WTC11 (cell line): ENCODE data around the gene PRPF8. TPM values are rescaled to one million over a fixed set of nuclear protein-coding genes. Genes with fewer than 3 reads are reported as not detected.

Experiments used
- CREB1 ChIP-seq: sonication (generic); formaldehyde crosslinking; IDR thresholded peaks from 2 replicates; pipeline ENCODE4 v1.8.0; 2023; ENCODE audit warnings: mild to moderate bottlenecking, missing genetic modification reagents
- CREM ChIP-seq: sonication (generic); formaldehyde crosslinking; IDR thresholded peaks from 2 replicates; pipeline ENCODE4 v1.8.1; 2022; ENCODE audit warnings: mild to moderate bottlenecking, missing genetic modification reagents, moderate library complexity
- ELF4 ChIP-seq: sonication (generic); formaldehyde crosslinking; IDR thresholded peaks from 2 replicates; pipeline ENCODE4 v1.8.1; 2022; ENCODE audit warnings: low read depth, mild to moderate bottlenecking, moderate library complexity, missing genetic modification reagents
- FOXP1 ChIP-seq: sonication (generic); formaldehyde crosslinking; IDR thresholded peaks from 2 replicates; pipeline ENCODE4 v1.8.0; 2022; ENCODE audit warnings: missing genetic modification reagents, mild to moderate bottlenecking, moderate library complexity, borderline replicate concordance
- JAZF1 ChIP-seq: fragments of 250-450 bp; sonication (Bioruptor Pico); IDR thresholded peaks from 2 replicates; pipeline ENCODE4 v1.9.0; 2021; ENCODE audit warnings: moderate library complexity, mild to moderate bottlenecking, inconsistent platforms
- JUN ChIP-seq: sonication (generic); formaldehyde crosslinking; IDR thresholded peaks from 2 replicates; pipeline ENCODE4 v1.8.0; 2023; ENCODE audit warnings: mild to moderate bottlenecking, missing genetic modification reagents
- NFE2L1 ChIP-seq: sonication (generic); formaldehyde crosslinking; IDR thresholded peaks from 2 replicates; pipeline ENCODE4 v1.8.1; 2023; ENCODE audit warnings: missing genetic modification reagents
- NFYB ChIP-seq: sonication (generic); formaldehyde crosslinking; conservative IDR thresholded peaks from 2 replicates; pipeline ENCODE4 v1.8.0; 2022; ENCODE audit warnings: low read depth, missing genetic modification reagents
- SMAD3 ChIP-seq: sonication (generic); formaldehyde crosslinking; IDR thresholded peaks from 2 replicates; pipeline ENCODE4 v1.8.0; 2022; ENCODE audit warnings: missing genetic modification reagents, mild to moderate bottlenecking, borderline replicate concordance
- SP1 ChIP-seq: sonication (generic); formaldehyde crosslinking; conservative IDR thresholded peaks from 2 replicates; pipeline ENCODE4 v1.8.1; 2022; ENCODE audit warnings: missing genetic modification reagents
- ZNF263 ChIP-seq: sonication (generic); formaldehyde crosslinking; IDR thresholded peaks from 2 replicates; pipeline ENCODE4 v1.8.1; 2022; ENCODE audit warnings: low read depth, mild to moderate bottlenecking, moderate library complexity, missing genetic modification reagents
- ZNF396 ChIP-seq: fragments of 250-450 bp; sonication (Bioruptor Pico); IDR thresholded peaks from 2 replicates; pipeline ENCODE4 v1.8.0; 2021; ENCODE audit warnings: mild to moderate bottlenecking, moderate library complexity, borderline replicate concordance
- ZNF671 ChIP-seq: fragments of 250-450 bp; sonication (Bioruptor Pico); IDR thresholded peaks from 2 replicates; pipeline ENCODE4 v1.8.0; 2021; ENCODE audit warnings: mild to moderate bottlenecking
- total RNA-seq: library from RNA; stranded (reverse); gene quantifications from 3 replicates; pipeline ENCODE4 v1.2.3, GENCODE V29; 2021
- TF ChIP-seq, protein P1 (sequence below): sonication (generic); formaldehyde crosslinking; IDR thresholded peaks from 2 replicates; pipeline ENCODE4 v1.8.1; 2022; ENCODE audit warnings: missing genetic modification reagents, borderline replicate concordance
- TF ChIP-seq, protein P2 (sequence below): fragments of 250-450 bp; sonication (Bioruptor Pico); conservative IDR thresholded peaks from 2 replicates; pipeline ENCODE4 v1.9.0; 2021; ENCODE audit warnings: mild to moderate bottlenecking
- TF ChIP-seq, protein P3 (sequence below): fragments of 250-450 bp; sonication (Bioruptor Pico); IDR thresholded peaks from 2 replicates; pipeline ENCODE4 v1.9.0; 2021; ENCODE audit warnings: mild to moderate bottlenecking, borderline replicate concordance
- TF ChIP-seq, protein P4 (sequence below): fragments of 250-450 bp; sonication (Bioruptor Pico); IDR thresholded peaks from 2 replicates; pipeline ENCODE4 v1.9.0; 2021; ENCODE audit warnings: mild to moderate bottlenecking
- TF ChIP-seq, protein P5 (sequence below): sonication (generic); formaldehyde crosslinking; IDR thresholded peaks from 2 replicates; pipeline ENCODE4 v1.8.1; 2023; ENCODE audit warnings: mild to moderate bottlenecking, missing genetic modification reagents, moderate library complexity
- TF ChIP-seq, protein P6 (sequence below): sonication (generic); formaldehyde crosslinking; IDR thresholded peaks from 2 replicates; pipeline ENCODE4 v1.8.1; 2022; ENCODE audit warnings: low read depth, mild to moderate bottlenecking, moderate library complexity, missing genetic modification reagents, borderline replicate concordance
- TF ChIP-seq, protein P7 (sequence below): sonication (generic); formaldehyde crosslinking; IDR thresholded peaks from 2 replicates; pipeline ENCODE4 v1.8.1; 2023; ENCODE audit warnings: mild to moderate bottlenecking, missing genetic modification reagents, moderate library complexity
- TF ChIP-seq, protein P8 (sequence below): sonication (generic); formaldehyde crosslinking; IDR thresholded peaks from 2 replicates; pipeline ENCODE4 v1.8.1; 2023; ENCODE audit warnings: mild to moderate bottlenecking, missing genetic modification reagents, borderline replicate concordance

Gene PRPF8
- total RNA-seq, 1 experiment from 2014 or later: 388 TPM

DNA sequence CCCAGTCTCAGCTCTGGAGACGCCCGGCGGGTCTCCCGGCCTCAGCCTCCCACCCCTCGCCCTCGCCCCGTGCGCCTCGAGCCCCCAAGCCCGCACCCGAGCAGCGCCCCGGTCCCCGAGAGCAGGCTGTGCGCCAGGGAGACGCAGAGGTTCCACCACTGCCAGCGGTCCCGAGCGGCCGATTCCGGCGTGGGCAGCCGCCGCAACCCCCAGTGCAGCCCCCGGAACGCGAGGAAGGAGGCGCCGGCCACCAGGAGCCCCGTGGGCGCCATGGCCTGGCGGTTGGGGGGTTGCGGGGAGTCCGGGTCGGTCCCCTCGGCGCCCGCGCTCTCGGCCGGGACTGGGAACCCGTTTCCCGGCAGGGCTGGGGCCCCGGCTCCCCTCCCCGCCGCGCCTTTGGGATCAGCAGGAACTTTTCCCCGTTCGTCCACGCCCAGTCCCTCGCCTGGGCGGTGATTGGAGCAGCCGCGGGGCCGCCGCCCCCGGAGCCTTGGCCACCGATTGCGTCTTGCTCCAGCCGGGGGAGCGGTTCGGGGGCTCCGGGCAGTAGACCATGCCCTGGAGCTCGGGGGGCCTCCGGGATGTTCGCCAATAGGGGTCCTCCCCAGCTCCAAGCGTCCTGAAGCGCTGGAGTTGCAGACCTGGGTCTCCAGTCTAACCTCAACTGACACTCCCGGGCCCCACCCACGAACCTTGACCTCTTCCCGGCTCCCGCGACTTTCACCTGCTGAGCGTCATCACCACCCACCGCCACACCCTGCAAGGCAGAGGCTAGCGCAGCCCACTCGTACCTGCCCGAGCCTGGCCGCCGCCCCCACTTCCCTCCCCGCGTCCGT, 25.5 kb upstream of the PRPF8 start, which contains the start of gene TLCD2 (continued):
- TF ChIP-seq, protein P1, sequence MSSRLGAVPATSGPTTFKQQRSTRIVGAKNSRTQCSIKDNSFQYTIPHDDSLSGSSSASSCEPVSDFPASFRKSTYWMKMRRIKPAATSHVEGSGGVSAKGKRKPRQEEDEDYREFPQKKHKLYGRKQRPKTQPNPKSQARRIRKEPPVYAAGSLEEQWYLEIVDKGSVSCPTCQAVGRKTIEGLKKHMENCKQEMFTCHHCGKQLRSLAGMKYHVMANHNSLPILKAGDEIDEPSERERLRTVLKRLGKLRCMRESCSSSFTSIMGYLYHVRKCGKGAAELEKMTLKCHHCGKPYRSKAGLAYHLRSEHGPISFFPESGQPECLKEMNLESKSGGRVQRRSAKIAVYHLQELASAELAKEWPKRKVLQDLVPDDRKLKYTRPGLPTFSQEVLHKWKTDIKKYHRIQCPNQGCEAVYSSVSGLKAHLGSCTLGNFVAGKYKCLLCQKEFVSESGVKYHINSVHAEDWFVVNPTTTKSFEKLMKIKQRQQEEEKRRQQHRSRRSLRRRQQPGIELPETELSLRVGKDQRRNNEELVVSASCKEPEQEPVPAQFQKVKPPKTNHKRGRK (CRISPR knock-in tag): no peak
- TF ChIP-seq, protein P2, sequence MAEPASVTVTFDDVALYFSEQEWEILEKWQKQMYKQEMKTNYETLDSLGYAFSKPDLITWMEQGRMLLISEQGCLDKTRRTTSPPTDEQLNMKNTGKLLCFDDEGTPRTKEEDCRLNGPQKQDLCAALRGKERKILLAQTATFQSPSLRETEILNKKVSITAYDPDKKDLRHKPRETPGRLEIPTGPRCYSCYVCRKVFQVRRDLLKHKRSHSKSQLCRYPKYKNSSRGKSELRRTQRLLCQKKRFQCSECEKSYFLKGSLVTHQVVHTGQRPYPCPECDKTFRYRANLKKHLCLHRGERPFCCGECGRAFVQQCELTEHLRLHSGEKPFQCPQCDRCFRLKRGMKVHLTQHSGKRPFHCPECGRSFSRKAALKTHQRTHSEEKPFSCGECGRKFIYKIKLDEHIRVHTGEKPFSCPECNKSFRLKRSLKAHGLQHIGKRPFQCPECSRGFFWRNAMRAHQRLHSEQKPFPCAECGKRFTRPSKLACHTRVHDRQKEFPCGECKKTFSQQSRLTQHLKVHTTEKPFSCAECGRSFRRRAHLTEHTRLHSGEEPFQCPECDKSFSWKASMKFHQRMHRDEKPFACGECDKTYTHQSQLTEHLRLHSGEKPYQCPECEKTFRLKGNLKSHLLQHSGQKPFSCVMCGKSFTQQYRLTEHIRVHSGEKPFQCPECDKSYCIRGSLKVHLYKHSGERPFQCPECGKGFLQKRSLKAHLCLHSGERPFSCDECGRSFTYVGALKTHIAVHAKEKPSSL (CRISPR knock-in tag): no peak
- 0 out of 2 replicates have a peak, but pooled peaks have one; percentile 59 for TF ChIP-seq ELF4 (CRISPR knock-in tag)
- no peak for TF ChIP-seq SMAD3 (CRISPR knock-in tag)
- no peak; the same call in 1 of the 2 replicates for TF ChIP-seq NFYB (CRISPR knock-in tag)
- 0 out of 2 replicates have a peak, but pooled peaks have one; percentile 22 for TF ChIP-seq FOXP1 (CRISPR knock-in tag)
- TF ChIP-seq NFE2L1 (CRISPR knock-in tag): no peak
- TF ChIP-seq, protein P3, sequence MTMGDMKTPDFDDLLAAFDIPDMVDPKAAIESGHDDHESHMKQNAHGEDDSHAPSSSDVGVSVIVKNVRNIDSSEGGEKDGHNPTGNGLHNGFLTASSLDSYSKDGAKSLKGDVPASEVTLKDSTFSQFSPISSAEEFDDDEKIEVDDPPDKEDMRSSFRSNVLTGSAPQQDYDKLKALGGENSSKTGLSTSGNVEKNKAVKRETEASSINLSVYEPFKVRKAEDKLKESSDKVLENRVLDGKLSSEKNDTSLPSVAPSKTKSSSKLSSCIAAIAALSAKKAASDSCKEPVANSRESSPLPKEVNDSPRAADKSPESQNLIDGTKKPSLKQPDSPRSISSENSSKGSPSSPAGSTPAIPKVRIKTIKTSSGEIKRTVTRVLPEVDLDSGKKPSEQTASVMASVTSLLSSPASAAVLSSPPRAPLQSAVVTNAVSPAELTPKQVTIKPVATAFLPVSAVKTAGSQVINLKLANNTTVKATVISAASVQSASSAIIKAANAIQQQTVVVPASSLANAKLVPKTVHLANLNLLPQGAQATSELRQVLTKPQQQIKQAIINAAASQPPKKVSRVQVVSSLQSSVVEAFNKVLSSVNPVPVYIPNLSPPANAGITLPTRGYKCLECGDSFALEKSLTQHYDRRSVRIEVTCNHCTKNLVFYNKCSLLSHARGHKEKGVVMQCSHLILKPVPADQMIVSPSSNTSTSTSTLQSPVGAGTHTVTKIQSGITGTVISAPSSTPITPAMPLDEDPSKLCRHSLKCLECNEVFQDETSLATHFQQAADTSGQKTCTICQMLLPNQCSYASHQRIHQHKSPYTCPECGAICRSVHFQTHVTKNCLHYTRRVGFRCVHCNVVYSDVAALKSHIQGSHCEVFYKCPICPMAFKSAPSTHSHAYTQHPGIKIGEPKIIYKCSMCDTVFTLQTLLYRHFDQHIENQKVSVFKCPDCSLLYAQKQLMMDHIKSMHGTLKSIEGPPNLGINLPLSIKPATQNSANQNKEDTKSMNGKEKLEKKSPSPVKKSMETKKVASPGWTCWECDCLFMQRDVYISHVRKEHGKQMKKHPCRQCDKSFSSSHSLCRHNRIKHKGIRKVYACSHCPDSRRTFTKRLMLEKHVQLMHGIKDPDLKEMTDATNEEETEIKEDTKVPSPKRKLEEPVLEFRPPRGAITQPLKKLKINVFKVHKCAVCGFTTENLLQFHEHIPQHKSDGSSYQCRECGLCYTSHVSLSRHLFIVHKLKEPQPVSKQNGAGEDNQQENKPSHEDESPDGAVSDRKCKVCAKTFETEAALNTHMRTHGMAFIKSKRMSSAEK: no peak
- TF ChIP-seq, protein P4, sequence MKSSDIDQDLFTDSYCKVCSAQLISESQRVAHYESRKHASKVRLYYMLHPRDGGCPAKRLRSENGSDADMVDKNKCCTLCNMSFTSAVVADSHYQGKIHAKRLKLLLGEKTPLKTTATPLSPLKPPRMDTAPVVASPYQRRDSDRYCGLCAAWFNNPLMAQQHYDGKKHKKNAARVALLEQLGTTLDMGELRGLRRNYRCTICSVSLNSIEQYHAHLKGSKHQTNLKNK (CRISPR knock-in tag): no peak
- TF ChIP-seq, protein P5, sequence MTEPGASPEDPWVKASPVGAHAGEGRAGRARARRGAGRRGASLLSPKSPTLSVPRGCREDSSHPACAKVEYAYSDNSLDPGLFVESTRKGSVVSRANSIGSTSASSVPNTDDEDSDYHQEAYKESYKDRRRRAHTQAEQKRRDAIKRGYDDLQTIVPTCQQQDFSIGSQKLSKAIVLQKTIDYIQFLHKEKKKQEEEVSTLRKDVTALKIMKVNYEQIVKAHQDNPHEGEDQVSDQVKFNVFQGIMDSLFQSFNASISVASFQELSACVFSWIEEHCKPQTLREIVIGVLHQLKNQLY (CRISPR knock-in tag): no peak
- TF ChIP-seq ZNF396 (CRISPR knock-in tag): no peak
- TF ChIP-seq, protein P6, sequence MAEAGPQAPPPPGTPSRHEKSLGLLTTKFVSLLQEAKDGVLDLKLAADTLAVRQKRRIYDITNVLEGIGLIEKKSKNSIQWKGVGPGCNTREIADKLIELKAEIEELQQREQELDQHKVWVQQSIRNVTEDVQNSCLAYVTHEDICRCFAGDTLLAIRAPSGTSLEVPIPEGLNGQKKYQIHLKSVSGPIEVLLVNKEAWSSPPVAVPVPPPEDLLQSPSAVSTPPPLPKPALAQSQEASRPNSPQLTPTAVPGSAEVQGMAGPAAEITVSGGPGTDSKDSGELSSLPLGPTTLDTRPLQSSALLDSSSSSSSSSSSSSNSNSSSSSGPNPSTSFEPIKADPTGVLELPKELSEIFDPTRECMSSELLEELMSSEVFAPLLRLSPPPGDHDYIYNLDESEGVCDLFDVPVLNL (CRISPR knock-in tag): no peak
- no peak for TF ChIP-seq JUN (CRISPR knock-in tag)
- TF ChIP-seq SP1: 0 out of 2 replicates have a peak, but pooled peaks have one; percentile 30
- no peak for TF ChIP-seq ZNF671 (CRISPR knock-in tag)
- no peak for TF ChIP-seq CREB1 (CRISPR knock-in tag)
- TF ChIP-seq, protein P7, sequence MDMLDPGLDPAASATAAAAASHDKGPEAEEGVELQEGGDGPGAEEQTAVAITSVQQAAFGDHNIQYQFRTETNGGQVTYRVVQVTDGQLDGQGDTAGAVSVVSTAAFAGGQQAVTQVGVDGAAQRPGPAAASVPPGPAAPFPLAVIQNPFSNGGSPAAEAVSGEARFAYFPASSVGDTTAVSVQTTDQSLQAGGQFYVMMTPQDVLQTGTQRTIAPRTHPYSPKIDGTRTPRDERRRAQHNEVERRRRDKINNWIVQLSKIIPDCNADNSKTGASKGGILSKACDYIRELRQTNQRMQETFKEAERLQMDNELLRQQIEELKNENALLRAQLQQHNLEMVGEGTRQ (CRISPR knock-in tag): no peak
- TF ChIP-seq ZNF263 (CRISPR knock-in tag): no peak
- no peak for TF ChIP-seq JAZF1
- TF ChIP-seq, protein P8, sequence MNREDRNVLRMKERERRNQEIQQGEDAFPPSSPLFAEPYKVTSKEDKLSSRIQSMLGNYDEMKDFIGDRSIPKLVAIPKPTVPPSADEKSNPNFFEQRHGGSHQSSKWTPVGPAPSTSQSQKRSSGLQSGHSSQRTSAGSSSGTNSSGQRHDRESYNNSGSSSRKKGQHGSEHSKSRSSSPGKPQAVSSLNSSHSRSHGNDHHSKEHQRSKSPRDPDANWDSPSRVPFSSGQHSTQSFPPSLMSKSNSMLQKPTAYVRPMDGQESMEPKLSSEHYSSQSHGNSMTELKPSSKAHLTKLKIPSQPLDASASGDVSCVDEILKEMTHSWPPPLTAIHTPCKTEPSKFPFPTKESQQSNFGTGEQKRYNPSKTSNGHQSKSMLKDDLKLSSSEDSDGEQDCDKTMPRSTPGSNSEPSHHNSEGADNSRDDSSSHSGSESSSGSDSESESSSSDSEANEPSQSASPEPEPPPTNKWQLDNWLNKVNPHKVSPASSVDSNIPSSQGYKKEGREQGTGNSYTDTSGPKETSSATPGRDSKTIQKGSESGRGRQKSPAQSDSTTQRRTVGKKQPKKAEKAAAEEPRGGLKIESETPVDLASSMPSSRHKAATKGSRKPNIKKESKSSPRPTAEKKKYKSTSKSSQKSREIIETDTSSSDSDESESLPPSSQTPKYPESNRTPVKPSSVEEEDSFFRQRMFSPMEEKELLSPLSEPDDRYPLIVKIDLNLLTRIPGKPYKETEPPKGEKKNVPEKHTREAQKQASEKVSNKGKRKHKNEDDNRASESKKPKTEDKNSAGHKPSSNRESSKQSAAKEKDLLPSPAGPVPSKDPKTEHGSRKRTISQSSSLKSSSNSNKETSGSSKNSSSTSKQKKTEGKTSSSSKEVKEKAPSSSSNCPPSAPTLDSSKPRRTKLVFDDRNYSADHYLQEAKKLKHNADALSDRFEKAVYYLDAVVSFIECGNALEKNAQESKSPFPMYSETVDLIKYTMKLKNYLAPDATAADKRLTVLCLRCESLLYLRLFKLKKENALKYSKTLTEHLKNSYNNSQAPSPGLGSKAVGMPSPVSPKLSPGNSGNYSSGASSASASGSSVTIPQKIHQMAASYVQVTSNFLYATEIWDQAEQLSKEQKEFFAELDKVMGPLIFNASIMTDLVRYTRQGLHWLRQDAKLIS (CRISPR knock-in tag): no peak
- no peak for TF ChIP-seq CREM
